Measurements from ENCODE around the gene SLC25A47.

DNA sequence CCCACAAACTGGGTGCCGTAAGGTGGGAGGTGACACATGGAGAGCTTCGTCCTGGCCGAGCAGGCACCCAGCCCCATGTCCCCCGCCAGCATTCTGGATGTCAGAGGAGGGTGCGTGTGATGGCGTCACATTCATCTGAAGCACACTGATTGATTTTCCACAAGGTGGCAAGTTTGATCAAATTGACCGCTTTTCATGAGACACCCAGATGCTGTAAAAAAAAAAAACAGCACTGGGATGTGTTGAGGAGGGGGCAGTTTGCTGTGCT is 41.1 kb upstream of the SLC25A47 start:
- TF ChIP-seq NFYB (IDR thresholded peaks at IDR 0.05; ENCODE audit: extremely low read depth, insufficient read length) = no peak
- TF ChIP-seq EZH2 (IDR thresholded peaks at IDR 0.05; ENCODE audit: borderline replicate concordance, low read depth, low read length) = no peak
- TF ChIP-seq BMI1 (IDR thresholded peaks at IDR 0.05; ENCODE audit: low read length) = no peak
- TF ChIP-seq TRIM28 (IDR thresholded peaks at IDR 0.05) = no peak
- no peak for TF ChIP-seq ZNF232 (CRISPR knock-in tag; IDR thresholded peaks at IDR 0.05)
- TF ChIP-seq, protein P1, sequence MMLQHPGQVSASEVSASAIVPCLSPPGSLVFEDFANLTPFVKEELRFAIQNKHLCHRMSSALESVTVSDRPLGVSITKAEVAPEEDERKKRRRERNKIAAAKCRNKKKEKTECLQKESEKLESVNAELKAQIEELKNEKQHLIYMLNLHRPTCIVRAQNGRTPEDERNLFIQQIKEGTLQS (IDR thresholded peaks at IDR 0.05) = no peak
- TF ChIP-seq, protein P1 (CRISPR knock-in tag; conservative IDR thresholded peaks at IDR 0.05) = no peak
- TF ChIP-seq, protein P2, sequence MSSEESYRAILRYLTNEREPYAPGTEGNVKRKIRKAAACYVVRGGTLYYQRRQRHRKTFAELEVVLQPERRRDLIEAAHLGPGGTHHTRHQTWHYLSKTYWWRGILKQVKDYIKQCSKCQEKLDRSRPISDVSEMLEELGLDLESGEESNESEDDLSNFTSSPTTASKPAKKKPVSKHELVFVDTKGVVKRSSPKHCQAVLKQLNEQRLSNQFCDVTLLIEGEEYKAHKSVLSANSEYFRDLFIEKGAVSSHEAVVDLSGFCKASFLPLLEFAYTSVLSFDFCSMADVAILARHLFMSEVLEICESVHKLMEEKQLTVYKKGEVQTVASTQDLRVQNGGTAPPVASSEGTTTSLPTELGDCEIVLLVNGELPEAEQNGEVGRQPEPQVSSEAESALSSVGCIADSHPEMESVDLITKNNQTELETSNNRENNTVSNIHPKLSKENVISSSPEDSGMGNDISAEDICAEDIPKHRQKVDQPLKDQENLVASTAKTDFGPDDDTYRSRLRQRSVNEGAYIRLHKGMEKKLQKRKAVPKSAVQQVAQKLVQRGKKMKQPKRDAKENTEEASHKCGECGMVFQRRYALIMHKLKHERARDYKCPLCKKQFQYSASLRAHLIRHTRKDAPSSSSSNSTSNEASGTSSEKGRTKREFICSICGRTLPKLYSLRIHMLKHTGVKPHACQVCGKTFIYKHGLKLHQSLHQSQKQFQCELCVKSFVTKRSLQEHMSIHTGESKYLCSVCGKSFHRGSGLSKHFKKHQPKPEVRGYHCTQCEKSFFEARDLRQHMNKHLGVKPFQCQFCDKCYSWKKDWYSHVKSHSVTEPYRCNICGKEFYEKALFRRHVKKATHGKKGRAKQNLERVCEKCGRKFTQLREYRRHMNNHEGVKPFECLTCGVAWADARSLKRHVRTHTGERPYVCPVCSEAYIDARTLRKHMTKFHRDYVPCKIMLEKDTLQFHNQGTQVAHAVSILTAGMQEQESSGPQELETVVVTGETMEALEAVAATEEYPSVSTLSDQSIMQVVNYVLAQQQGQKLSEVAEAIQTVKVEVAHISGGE (CRISPR knock-in tag; IDR thresholded peaks at IDR 0.05) = no peak
- no peak for TF ChIP-seq HCFC1 (IDR thresholded peaks at IDR 0.05; ENCODE audit: low read depth, low read length)

Data from K562 (cell line).